Activated CD4-positive, alpha-beta T cell treated with anti-CD3 and anti-CD28 coated beads for 4 hours (primary cell): ENCODE data around the gene CDKN2A.

Source experiments
- DNase-seq, 2 donors: peaks; one replicate each; pipeline ENCODE4 v3.0.0-alpha.2; 2020

Gene CDKN2A

DNA sequence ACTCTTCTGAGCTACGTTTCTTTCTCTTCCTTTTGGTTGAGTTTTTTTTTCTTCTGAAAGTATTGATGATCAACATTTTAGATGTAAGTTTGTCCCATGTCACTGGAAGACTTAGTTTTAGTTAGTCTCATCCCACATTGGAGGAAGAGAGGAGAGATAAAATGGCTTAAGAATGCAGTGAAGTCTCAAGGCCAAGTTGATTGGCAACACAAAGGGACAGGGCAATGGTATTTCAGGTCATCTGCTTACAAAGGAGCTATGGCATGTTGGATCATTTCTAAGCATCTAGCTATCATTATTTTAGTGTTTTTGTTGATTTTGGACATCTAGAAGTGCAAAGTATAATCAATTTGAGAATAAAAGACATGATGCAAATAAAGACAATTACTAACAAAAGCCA, 58.6 kb downstream of the CDKN2A start:
- DNase-seq: no peak

GRCh38 chr9:21933865-21934264, 60.3 kb downstream of the CDKN2A start:
- no peak for DNase-seq

DNA sequence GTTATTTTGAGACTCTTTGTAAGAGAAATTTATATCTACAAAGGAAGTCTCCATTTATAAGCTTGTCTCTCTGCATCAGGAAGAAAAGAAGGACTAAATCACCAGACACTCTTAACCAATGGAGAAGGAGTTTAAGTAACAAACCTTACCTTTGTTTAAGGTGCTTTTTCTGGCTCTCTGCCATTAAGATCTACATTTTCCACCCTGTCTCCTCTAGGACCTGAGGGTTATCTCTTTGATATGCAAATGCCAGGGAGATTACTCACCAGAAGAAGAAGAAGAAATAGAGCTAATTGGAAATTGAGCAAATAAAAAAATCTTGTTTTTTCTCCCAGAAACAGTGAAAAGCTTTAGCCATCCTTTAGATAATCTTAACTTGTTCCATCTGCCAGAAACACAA, 60.9 kb downstream of the CDKN2A start:
- DNase-seq: no peak

DNA sequence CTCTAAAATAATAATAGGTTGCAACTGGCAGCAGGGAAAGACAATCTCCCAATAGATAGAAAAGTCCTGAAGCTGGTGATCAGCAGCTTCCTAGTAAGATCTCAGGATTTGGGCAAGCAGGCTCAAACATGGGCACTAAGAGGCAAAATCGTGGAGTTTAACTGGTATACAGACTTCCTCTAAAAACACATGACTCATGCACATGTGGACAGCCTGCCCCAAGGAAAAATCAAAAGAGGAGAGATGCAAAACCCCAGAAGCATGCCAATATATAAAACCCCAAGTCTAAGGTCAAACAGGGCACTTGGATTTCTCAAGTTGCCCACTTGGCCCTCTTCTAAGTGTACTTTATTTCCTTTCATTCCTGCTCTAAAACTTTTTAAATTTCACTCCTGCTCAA, 62.8 kb downstream of the CDKN2A start:
- DNase-seq: no peak

DNA sequence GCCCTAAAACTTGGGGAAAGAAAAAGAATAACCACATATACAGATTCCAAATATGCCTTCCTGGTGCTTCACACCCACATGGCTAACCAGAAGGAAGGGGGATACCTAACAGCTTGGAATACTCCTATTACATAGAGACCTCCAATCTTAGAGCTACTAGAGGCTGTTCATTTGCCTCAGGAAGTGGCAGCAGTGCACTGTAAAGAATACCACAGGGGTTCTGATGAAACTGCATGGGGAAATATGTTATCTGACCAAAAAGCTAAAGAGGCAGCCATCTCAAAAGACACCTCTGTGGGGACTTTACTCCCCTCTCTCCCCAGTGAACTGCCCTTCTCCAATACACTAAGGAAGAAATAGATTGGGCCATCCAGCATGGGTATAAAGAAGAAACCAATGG, 66.4 kb downstream of the CDKN2A start:
- no peak for DNase-seq

- no peak for DNase-seq
Measured at GRCh38 chr9:21923694-21924093, 70.5 kb downstream of the CDKN2A start.

DNA sequence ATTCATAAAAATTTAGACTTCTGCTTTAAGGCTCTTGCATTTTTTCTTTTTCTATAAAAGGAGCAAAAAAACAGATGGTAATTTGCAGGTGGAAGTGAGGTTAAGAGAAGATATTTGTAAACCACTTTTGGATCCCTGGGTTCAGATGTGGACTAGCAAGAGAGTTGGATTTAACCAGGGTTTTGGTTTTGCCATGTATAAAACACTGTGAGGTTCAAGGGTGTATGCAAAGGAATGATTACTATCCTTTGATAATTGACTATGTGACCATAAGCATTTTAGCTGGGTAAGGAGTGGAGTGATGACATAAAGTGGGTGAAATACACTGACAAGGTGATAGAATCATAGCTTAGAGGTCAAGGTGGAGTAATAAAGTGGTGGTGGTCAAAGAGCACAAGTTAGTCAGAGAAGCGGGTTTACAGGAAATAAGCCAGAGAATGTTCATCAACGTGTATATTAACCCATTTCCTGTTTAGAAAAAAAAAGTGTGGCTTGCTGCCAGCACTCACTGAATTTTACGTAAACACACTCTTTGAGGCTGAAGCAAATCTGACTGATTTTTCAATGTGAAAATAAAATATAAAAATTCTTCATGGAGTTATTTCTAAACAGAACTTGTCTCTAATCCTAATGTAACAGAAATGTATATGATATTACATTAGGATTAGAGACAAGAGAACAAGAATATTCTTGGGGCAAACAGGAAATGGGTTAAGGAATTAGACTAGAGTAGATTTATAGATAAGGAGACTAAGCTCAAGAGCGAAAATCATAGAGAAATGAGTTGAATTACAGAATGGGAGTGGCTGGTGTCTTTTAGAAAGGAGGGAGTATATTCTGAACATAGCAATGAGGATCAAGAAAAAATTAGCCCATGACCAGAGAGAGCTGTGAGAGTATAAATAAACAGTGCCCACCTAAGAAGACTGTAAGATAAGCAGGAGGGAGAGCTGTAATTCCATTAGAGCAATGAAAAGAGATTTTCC, 74.5 kb downstream of the CDKN2A start:
- DNase-seq: peak; percentile 9 to 14
